Suppressor macrophage treated with lipopolysaccharide for 1 hour (primary cell): ENCODE measurements around the gene CD24.

Experiments
- DNase-seq, 3 donors: peaks; one replicate each; pipeline ENCODE4 v3.0.0-alpha.2; 2020 to 2022

The CD24 gene

GRCh38 chr6:106967936-106968555 lies 6.5 kb downstream of the CD24 start:
- no peak for DNase-seq

- no peak for DNase-seq
Observed at GRCh38 chr6:106966671-106967640, 7.6 kb downstream of the CD24 start.

- DNase-seq = no peak
Observed at GRCh38 chr6:106966229-106966628, 8.3 kb downstream of the CD24 start.

DNA sequence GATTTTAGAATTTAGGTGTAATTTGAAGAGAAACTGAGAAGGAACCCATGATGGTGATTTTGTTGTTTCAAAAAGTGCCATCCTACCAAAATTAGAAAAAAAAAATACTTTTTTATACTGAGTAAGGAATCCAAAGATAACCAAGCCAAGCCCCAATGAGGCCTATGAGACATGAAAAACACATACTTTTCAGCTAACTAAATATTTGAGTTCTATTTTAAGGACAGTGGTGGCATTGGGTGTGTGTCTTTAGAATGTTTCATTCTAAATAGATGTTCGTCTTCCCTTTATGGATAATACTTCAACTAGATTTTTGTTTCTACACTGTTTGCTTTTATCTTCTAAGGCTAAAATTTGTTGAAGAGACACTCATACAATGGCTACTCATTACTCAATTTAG lies 9.6 kb downstream of the CD24 start:
- no peak for DNase-seq

DNA sequence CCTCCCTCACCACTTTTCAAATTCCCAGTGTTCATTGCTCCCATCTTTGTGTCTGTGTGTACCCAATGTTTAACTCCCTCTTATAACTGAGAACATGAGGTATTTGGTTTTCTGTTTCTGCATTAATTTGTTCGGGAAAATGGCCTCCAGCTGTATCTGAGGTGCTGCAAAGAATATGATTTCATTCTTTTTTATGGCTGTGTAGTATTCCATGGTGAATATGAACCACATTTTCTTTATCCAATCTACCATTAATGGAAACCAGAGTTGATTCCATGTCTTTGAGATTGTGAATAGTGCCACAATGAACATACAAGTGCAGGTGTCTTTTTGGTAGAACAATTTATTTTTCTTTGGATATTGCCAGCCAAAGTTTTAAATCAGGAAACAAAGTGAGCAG lies 10.4 kb downstream of the CD24 start:
- DNase-seq = no peak

DNA sequence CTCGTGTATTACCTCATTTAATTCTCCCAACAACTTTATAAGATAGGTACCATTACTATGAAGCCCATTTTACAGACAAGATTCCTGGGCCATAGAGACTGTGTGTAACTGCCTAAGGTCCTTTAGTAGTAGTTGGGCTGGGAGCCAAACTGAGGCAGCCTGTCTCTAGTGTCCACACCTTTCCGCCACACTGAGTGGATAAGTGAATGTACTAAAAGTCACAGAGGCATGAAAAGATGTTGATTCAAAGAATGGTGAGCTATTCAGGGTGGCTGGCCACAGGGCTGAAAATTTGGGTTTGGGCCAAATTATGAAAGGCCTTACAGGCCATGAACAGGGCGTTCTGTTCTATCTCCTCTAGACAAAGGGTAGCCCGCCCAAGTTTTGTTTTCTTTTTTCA lies 11.0 kb downstream of the CD24 start:
- no peak for DNase-seq

GRCh38 chr6:106961801-106962200 lies 12.7 kb downstream of the CD24 start:
- no peak for DNase-seq

GRCh38 chr6:106961136-106961535 lies 13.4 kb downstream of the CD24 start:
- DNase-seq = no peak

- no peak for DNase-seq
Observed at GRCh38 chr6:106959985-106960384, 14.5 kb downstream of the CD24 start.

GRCh38 chr6:106939848-106940247 lies 34.7 kb downstream of the CD24 start:
- peak in 2 of 3 donors; percentile 38 to 39 for DNase-seq

DNA sequence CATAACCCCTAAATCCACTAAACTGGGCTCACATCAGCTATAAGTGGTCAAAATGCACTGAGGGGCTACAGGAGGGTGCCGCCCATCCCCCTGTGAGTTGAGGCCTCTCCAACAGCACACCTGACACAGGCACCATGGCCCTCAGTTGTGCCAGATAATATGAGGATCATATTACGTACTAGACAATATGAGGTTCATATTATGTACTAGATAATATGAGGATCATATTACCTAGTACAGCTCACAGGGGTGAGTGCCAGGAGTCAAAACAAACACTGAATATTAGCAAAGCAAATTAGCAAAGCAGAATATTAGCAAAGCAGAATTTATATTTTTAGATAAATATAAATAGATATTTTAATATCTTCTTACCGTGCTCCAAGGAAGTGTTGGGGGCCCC lies 35.3 kb downstream of the CD24 start:
- no peak for DNase-seq

- DNase-seq = peak in 2 of 3 donors; percentile 38 to 62
Observed at GRCh38 chr6:106927531-106928398, 46.8 kb downstream of the CD24 start.

- DNase-seq = no peak
Observed at GRCh38 chr6:106925948-106926347, 48.6 kb downstream of the CD24 start.

DNA sequence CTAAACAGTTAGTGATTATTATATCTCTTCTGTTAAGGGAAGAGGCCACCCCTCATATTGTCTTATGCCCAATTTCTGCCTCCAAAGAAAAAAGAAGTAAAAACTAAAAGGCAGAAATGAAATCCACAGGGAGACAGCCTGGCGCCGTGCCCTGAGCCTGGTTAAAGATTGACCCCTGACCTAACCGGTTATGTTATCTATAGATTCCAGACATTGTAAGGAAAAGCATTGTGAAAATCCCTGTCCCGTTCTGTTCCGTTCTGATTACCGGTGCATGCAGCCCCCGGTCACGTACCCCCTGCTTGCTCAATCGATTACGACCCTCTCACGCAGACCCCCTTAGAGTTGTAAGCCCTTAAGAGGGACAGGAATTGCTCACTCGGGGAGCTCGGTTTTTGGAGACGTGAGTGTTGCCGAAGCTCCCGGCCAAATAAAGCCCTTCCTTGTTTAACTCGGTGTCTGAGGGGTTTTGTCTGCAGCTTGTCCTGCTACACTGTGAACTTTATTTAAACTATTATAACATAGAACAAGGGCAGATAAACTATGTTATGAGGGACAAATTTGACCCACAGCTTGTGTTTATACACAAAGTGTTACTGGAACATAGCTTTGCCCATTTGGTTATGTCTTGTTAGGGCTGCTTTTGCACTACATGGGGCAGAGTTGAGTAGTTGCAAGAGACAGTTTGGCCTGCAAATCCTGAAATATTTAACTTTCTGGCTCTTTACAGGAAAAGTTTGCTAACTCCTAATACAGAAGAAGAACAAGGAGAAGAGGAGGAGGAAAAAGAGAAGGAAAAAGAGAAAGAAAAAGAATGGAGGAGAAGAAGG lies 49.6 kb downstream of the CD24 start:
- no peak for DNase-seq

GRCh38 chr6:106922626-106923025 lies 51.9 kb downstream of the CD24 start:
- DNase-seq = no peak
